ENCODE data around the gene NBPF11. TPM values are rescaled to one million over a fixed set of nuclear protein-coding genes. Genes with fewer than 3 reads are reported as not detected.
"Not testable (repeated sequence)": the region's sequence is repeated elsewhere in the genome, so short reads cannot be mapped to it uniquely, and the experiment has no call there.

The NBPF11 gene
- total RNA-seq, 1 donor from 2014 or later: 3.1 TPM

- H3K4me1 ChIP-seq; H3K27ac ChIP-seq (replicated peaks); intact Hi-C loops (cut with micrococcal nuclease); H3K4me3 ChIP-seq; DNase-seq; H3K36me3 ChIP-seq; H3K9me3 ChIP-seq (replicated peaks): not testable (repeated sequence)
- H3K27me3 ChIP-seq (ENCODE audit: low read depth): peaks cover 10% of the 10 kb centered on the region
These were observed 94.7 kb downstream of the NBPF11 start for GRCh38 chr1:148057384-148057783.

Other genes starting within 250 kb of the NBPF11 start
- not detected for gene GJA8, start 249.5 kb downstream of the NBPF11 start, total RNA-seq
- 6.2 TPM for gene GPR89B, start 223.9 kb downstream of the NBPF11 start, total RNA-seq

Measured in left ventricle myocardium inferior (tissue), 1 donor.